HepG2 (cell line): ENCODE measurements around the gene AGER. TPM values are rescaled to one million over a fixed set of nuclear protein-coding genes. Genes with fewer than 3 reads are reported as not detected.

Experiments
- ATAC-seq: fragments of 200-7000 bp; cut with Tn5 transposase; 3 replicates; pipeline ENCODE4 v1.9.1; 2020; ENCODE audit warnings: mild to moderate bottlenecking, moderate library complexity
- BruUV-seq: library from RNA; stranded (reverse); fragments of 400-500 nt; replicated peaks from 2 replicates; lab custom pipeline; 2021; lab: Mats Ljungman, UMichigan
- CTCF ChIA-PET: fragments of 300-600 bp; formaldehyde crosslinking; extraction: SDS; loops from one replicate; lab custom pipeline; 2021; ENCODE audit warnings: low total read pairs, inconsistent platforms, low intra/inter-chr PET ratio; lab: Yijun Ruan, JAX
- POLR2A ChIA-PET: fragments of 350-600 bp; sonication (Branson Sonifier 250); formaldehyde crosslinking; loops from one replicate; lab custom pipeline; 2020; ENCODE audit warnings: antibody characterized with exemption, inconsistent platforms; lab: Yijun Ruan, JAX
- DNase-seq: peaks from one replicate; pipeline ENCODE4 v3.0.0-alpha.2; 2015; ENCODE audit warnings: low spot score
- FAIRE-seq: peaks from 3 replicates; lab custom pipeline; 2011; peaks lifted over from hg19 to GRCh38; lab: Jason Lieb, UNC
- H2AFZ ChIP-seq: one replicate; pipeline ENCODE4 v1.6.1; 2011; ENCODE audit warnings: low read length, inconsistent platforms
- H3K27ac ChIP-seq: fragments of 300-600 bp; 3 replicates; pipeline ENCODE4 v1.8.0; 2011; ENCODE audit warnings: mixed run types, mild to moderate bottlenecking, mixed read lengths, low read length, inconsistent platforms; ENCODE audit not compliant: insufficient read depth; ENCODE audit errors: extremely low read length
- H3K27me3 ChIP-seq, 2 experiments: fragments of 200-600 bp in 1 of 2; 2 replicates in 1 of 2; 3 replicates in 1 of 2; pipeline versions ENCODE4 v1.6.0 to v1.8.0; 2011; ENCODE audit warnings: low read length in 2 of 2, mild to moderate bottlenecking in 2 of 2, moderate library complexity in 2 of 2, inconsistent platforms in 1 of 2; ENCODE audit not compliant: insufficient read depth in 2 of 2, control insufficient read depth in 1 of 2
- H3K36me3 ChIP-seq, 2 experiments: fragments of 200-600 bp in 1 of 2; replicated peaks in 1 of 2; 2 replicates in 1 of 2; 3 replicates in 1 of 2; pipeline versions ENCODE4 v1.5.1 to v1.8.0; 2011; ENCODE audit warnings: low read length in 2 of 2, inconsistent platforms in 1 of 2; ENCODE audit not compliant: insufficient read depth in 2 of 2, control insufficient read depth in 1 of 2
- H3K4me1 ChIP-seq: 2 replicates; pipeline ENCODE4 v1.5.1; 2012; ENCODE audit warnings: low read length, inconsistent platforms; ENCODE audit not compliant: insufficient read depth
- H3K4me2 ChIP-seq: 2 replicates; pipeline ENCODE4 v1.6.0; 2011; ENCODE audit warnings: low read depth, low read length, inconsistent platforms
- H3K4me3 ChIP-seq, 3 experiments: fragments of 200-600 bp in 1 of 3; sonication (generic), shearing (Covaris generic) in 1 of 3; replicated peaks in 1 of 3; 2 replicates each; pipeline ENCODE4 v1.5.1; 2011 to 2016; ENCODE audit warnings: low read length in 3 of 3, inconsistent platforms in 2 of 3, low read depth in 2 of 3, mild to moderate bottlenecking in 2 of 3, control low read depth in 1 of 3, mixed read lengths in 1 of 3; ENCODE audit not compliant: insufficient read depth in 1 of 3
- H3K79me2 ChIP-seq: one replicate; pipeline ENCODE4 v1.6.1; 2011; ENCODE audit warnings: low read length, inconsistent platforms; ENCODE audit not compliant: insufficient read depth
- H3K9ac ChIP-seq: 2 replicates; pipeline ENCODE4 v1.6.0; 2011; ENCODE audit warnings: mild to moderate bottlenecking, low read depth, low read length, inconsistent platforms; ENCODE audit not compliant: insufficient read depth
- H3K9me3 ChIP-seq: 2 replicates; pipeline ENCODE4 v1.5.1; 2012; ENCODE audit warnings: mild to moderate bottlenecking, low read length
- H4K20me1 ChIP-seq: 2 replicates; pipeline ENCODE4 v1.6.0; 2011; ENCODE audit warnings: inconsistent platforms, mild to moderate bottlenecking, low read length, moderate library complexity; ENCODE audit not compliant: insufficient read depth
- BATF2 ChIP-seq: sonication (generic); formaldehyde crosslinking; IDR thresholded peaks from 2 replicates; pipeline ENCODE4 v1.8.0; 2022; ENCODE audit warnings: mild to moderate bottlenecking, missing genetic modification reagents, moderate library complexity
- BRD4 ChIP-seq: sonication (generic); formaldehyde crosslinking; IDR thresholded peaks from 2 replicates; pipeline ENCODE4 v1.4.0; 2020; ENCODE audit warnings: missing genetic modification reagents
- CBX1 ChIP-seq: IDR thresholded peaks from one replicate; pipeline ENCODE4 v1.6.1; 2016; ENCODE audit warnings: antibody characterized with exemption, low read depth
- CREB1 ChIP-seq, 2 experiments: fragments of 450-650 bp in 1 of 2; IDR thresholded peaks; 2 replicates each; pipeline ENCODE4 v1.6.1; 2016 to 2017; ENCODE audit warnings: control low read depth in 1 of 2, mild to moderate bottlenecking in 1 of 2, missing compliant biosample characterization in 1 of 2, missing genetic modification characterization in 1 of 2
- FOSL2 ChIP-seq: sonication (generic); formaldehyde crosslinking; IDR thresholded peaks from 2 replicates; pipeline ENCODE4 v1.4.0; 2020; ENCODE audit warnings: missing genetic modification reagents
- MAFF ChIP-seq: IDR thresholded peaks from 2 replicates; pipeline ENCODE4 v1.6.1; 2011; ENCODE audit warnings: low read depth, low read length, improper control_type of control experiment
- POGK ChIP-seq: sonication (generic); formaldehyde crosslinking; conservative IDR thresholded peaks from 2 replicates; pipeline ENCODE4 v1.8.0; 2022; ENCODE audit warnings: mild to moderate bottlenecking, moderate library complexity, missing genetic modification reagents
- PTBP1 ChIP-seq: fragments of 200-400 bp; formaldehyde crosslinking; IDR thresholded peaks from 2 replicates; pipeline ENCODE4 v1.6.1; 2018; ENCODE audit warnings: low read length, low read depth; ENCODE audit not compliant: poor library complexity, severe bottlenecking
- RAD21 ChIP-seq: fragments of 450-650 bp; formaldehyde crosslinking; IDR thresholded peaks from 2 replicates; pipeline ENCODE4 v1.5.0; 2020; ENCODE audit warnings: mild to moderate bottlenecking
- RFX1 ChIP-seq: fragments of 450-650 bp; IDR thresholded peaks from 2 replicates; pipeline ENCODE4 v1.6.1; 2017
- SAP130 ChIP-seq: IDR thresholded peaks from 2 replicates; pipeline ENCODE4 v1.6.1; 2016; ENCODE audit warnings: low read depth
- SCMH1 ChIP-seq: sonication (generic); formaldehyde crosslinking; IDR thresholded peaks from 2 replicates; pipeline ENCODE4 v1.9.0; 2021; ENCODE audit warnings: missing genetic modification reagents, mild to moderate bottlenecking, borderline replicate concordance
- SOX13 ChIP-seq, 3 experiments: fragments of 450-650 bp in 1 of 3; sonication (generic) in 1 of 3; formaldehyde crosslinking in 1 of 3; IDR thresholded peaks in 2 of 3; conservative IDR thresholded peaks in 1 of 3; 2 replicates each; pipeline versions ENCODE4 v1.5.0 to v1.6.1; 2016 to 2020; ENCODE audit warnings: antibody characterized with exemption in 1 of 3, mild to moderate bottlenecking in 1 of 3, missing compliant biosample characterization in 1 of 3, missing genetic modification reagents in 1 of 3, moderate library complexity in 1 of 3
- TEAD3 ChIP-seq: optimal IDR thresholded peaks from 2 replicates; pipeline ENCODE3; 2016; ENCODE audit warnings: borderline replicate concordance
- ZBTB7B ChIP-seq: sonication (generic); formaldehyde crosslinking; IDR thresholded peaks from 2 replicates; pipeline ENCODE4 v1.4.0; 2020; ENCODE audit warnings: missing genetic modification reagents
- ZFP36L2 ChIP-seq: sonication (generic); formaldehyde crosslinking; IDR thresholded peaks from 2 replicates; pipeline ENCODE4 v1.4.0; 2020; ENCODE audit warnings: missing genetic modification reagents
- ZMYM4 ChIP-seq: sonication (generic); formaldehyde crosslinking; IDR thresholded peaks from 2 replicates; pipeline ENCODE4 v1.8.1; 2023; ENCODE audit warnings: mild to moderate bottlenecking, missing genetic modification reagents
- ZNF20 ChIP-seq: sonication (generic); formaldehyde crosslinking; IDR thresholded peaks from 2 replicates; pipeline ENCODE4 v1.4.0; 2020; ENCODE audit warnings: mild to moderate bottlenecking, moderate library complexity, missing genetic modification reagents
- ZNF660 ChIP-seq: sonication (generic); formaldehyde crosslinking; IDR thresholded peaks from 2 replicates; pipeline ENCODE4 v1.5.1; 2020; ENCODE audit warnings: mild to moderate bottlenecking, low read depth, missing genetic modification reagents, borderline replicate concordance
- WGBS: methylation state at CpG from one replicate; pipeline ENCODE4 v1.1.6; 2017; ENCODE audit warnings: low lambda C conversion rate; 5-methylcytosine and 5-hydroxymethylcytosine counted together
- in situ Hi-C: cut with HindIII; loops from 2 replicates; pipeline ENCODE4 v1.10.0; 2017; ENCODE audit warnings: low pct_unique_long_range_greater_than_20kb; ENCODE audit not compliant: extremely low pct_ligation_motif_present
- intact Hi-C: fragments of 100-400 bp; cut with micrococcal nuclease; formaldehyde crosslinking; loops from one replicate; pipeline ENCODE4 v1.10.0; 2022; ENCODE audit not compliant: unreplicated experiment
- polyA plus RNA-seq, 8 experiments: library from polyadenylated mRNA; depleted of rRNA in 3 of 8; stranded (reverse) in 7 of 8; unstranded in 1 of 8; fragments of >200 nt; fragmentation: Illumina TruSeq in 4 of 8; extraction: Trizol in 4 of 8; gene quantifications; 2 replicates each; pipeline versions ENCODE4 v1.2.1 to v1.2.3, GENCODE V29; 2011 to 2016; ENCODE audit warnings: low read depth in 4 of 8, missing spikeins in 1 of 8, mixed read lengths in 1 of 8; ENCODE audit not compliant: insufficient read depth in 1 of 8
- total RNA-seq, 5 experiments: library from RNA; depleted of rRNA; stranded (reverse); fragments of >200 nt; fragmentation: Illumina TruSeq; extraction: Trizol; gene quantifications; 2 replicates each; pipeline ENCODE4 v1.2.3, GENCODE V29; 2016; ENCODE audit warnings: low read depth in 1 of 5
- TF ChIP-seq, protein P1 (sequence below): sonication (generic); formaldehyde crosslinking; IDR thresholded peaks from 2 replicates; pipeline ENCODE4 v1.9.0; 2021; ENCODE audit warnings: missing genetic modification reagents, borderline replicate concordance

AGER gene
- total and polyA plus RNA-seq, 2 of the 13 experiments (the other 11 are each of a cell fraction or from before 2014, with no cell fraction given): 1.9 to 5.1 TPM

GRCh38 chr6:32174416-32174815 lies 9.6 kb downstream of the AGER start:
- H3K9me3 ChIP-seq: no peaks in the 10 kb centered on the region
- BruUV-seq: no TSS peak
- CTCF ChIA-PET: no interaction called here
- in situ Hi-C loops (no loop called here), intact Hi-C loops (no loop called here)
- no peaks in the 10 kb centered on the region; a peak in 1 of 5 replicates for H3K27me3 ChIP-seq
- H4K20me1 ChIP-seq: no peaks in the 10 kb centered on the region
- no peak for DNase-seq
- 97% methylated on average over 1 of the region's 1 CpG for WGBS
- H3K4me2 ChIP-seq: peak overlapping the region; percentile 88
- peaks cover 13 to 21% of the 10 kb centered on the region in 2 experiments for H3K36me3 ChIP-seq
- peaks cover 52% of the 10 kb centered on the region for H3K4me1 ChIP-seq
- POLR2A ChIA-PET: interaction anchor here (1.0 kb wide), 1 partner anchor 21 kb away, joined by 3 read pairs; no protein-coding TSS in a partner anchor
- H3K4me3 ChIP-seq: peak overlapping the region in 2 of 3 experiments; percentile 98; a peak in 3 of 6 replicates
- no peak for FAIRE-seq
- H3K79me2 ChIP-seq: peaks cover 46% of the 10 kb centered on the region
- no peak overlapping the region for H2AFZ ChIP-seq
- no peak overlapping the region for H3K9ac ChIP-seq
- ATAC-seq: no peak
- H3K27ac ChIP-seq: no peak overlapping the region
- no peak for TF ChIP-seq BRD4 (CRISPR knock-in tag)
- no peak for TF ChIP-seq RFX1
- TF ChIP-seq MAFF: no peak
- no peak for TF ChIP-seq RAD21 (CRISPR knock-in tag)
- TF ChIP-seq ZNF20: no peak
- peak; percentile 13 for TF ChIP-seq TEAD3 (CRISPR knock-in tag)
- no peak for TF ChIP-seq ZFP36L2 (CRISPR knock-in tag)
- TF ChIP-seq ZBTB7B (CRISPR knock-in tag): no peak
- TF ChIP-seq, protein P1, sequence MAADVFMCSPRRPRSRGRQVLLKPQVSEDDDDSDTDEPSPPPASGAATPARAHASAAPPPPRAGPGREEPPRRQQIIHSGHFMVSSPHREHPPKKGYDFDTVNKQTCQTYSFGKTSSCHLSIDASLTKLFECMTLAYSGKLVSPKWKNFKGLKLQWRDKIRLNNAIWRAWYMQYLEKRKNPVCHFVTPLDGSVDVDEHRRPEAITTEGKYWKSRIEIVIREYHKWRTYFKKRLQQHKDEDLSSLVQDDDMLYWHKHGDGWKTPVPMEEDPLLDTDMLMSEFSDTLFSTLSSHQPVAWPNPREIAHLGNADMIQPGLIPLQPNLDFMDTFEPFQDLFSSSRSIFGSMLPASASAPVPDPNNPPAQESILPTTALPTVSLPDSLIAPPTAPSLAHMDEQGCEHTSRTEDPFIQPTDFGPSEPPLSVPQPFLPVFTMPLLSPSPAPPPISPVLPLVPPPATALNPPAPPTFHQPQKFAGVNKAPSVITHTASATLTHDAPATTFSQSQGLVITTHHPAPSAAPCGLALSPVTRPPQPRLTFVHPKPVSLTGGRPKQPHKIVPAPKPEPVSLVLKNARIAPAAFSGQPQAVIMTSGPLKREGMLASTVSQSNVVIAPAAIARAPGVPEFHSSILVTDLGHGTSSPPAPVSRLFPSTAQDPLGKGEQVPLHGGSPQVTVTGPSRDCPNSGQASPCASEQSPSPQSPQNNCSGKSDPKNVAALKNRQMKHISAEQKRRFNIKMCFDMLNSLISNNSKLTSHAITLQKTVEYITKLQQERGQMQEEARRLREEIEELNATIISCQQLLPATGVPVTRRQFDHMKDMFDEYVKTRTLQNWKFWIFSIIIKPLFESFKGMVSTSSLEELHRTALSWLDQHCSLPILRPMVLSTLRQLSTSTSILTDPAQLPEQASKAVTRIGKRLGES (CRISPR knock-in tag): no peak
- no peak for TF ChIP-seq SCMH1 (CRISPR knock-in tag)
- no peak for TF ChIP-seq POGK (CRISPR knock-in tag)
- TF ChIP-seq SAP130 (CRISPR knock-in tag): peak; percentile 56
- TF ChIP-seq ZMYM4: peak; percentile 21; the same call in 1 of the 2 replicates
- TF ChIP-seq CBX1: no peak
- no peak for TF ChIP-seq SOX13 (IDR thresholded peaks at IDR 0.05)
- TF ChIP-seq SOX13 (CRISPR knock-in tag; conservative IDR thresholded peaks at IDR 0.05 in 1 of 2, IDR thresholded peaks at IDR 0.05 in 1 of 2): peak in 1 of 2 experiments; percentile 77; a peak in 2 of 4 replicates
- TF ChIP-seq CREB1 (IDR thresholded peaks at IDR 0.05): no peak
- TF ChIP-seq CREB1 (CRISPR knock-in tag; IDR thresholded peaks at IDR 0.05): no peak
- TF ChIP-seq FOSL2: no peak
- TF ChIP-seq BATF2 (CRISPR knock-in tag): no peak
- no peak for TF ChIP-seq PTBP1
- no peak for TF ChIP-seq ZNF660
